ENCODE data around the gene ERCC8. TPM values are rescaled to one million over a fixed set of nuclear protein-coding genes. Genes with fewer than 3 reads are reported as not detected.
A peak's percentile ranks its signal among the peaks of the same experiment; 100 is the strongest.
"Not testable (repeated sequence)": the region's sequence is repeated elsewhere in the genome, so short reads cannot be mapped to it uniquely, and the experiment has no call there.

The ERCC8 gene
- total RNA-seq, result 10 to 100 TPM; 10.2 to 12.1 TPM

GRCh38 chr5:60944904-60945812, at the start of gene ERCC8, which contains the start of gene NDUFAF2:
TSS of gene ERCC8 (minus strand) at chr5:60945070. CDS start at chr5:60945008, 62 bp downstream.
TSS of gene NDUFAF2 (plus strand) at chr5:60945205. CDS start at chr5:60945256, 51 bp downstream.
- H3K4me1 Mint-ChIP-seq, result peaks cover 33% of the 10 kb centered on the region
- no peaks in the 10 kb centered on the region for H3K27me3 Mint-ChIP-seq
- DNase-seq, result peak; percentile 86
- H3K36me3 Mint-ChIP-seq, result peaks cover 17% of the 10 kb centered on the region
- no peaks in the 10 kb centered on the region for H3K9me3 Mint-ChIP-seq
- H3K4me3 Mint-ChIP-seq, result no peak within 1 kb of the TSS
- H3K27ac Mint-ChIP-seq, result no peak within 1 kb of the TSS

- Mint-ChIP-seq H3K4me1 (peaks cover 12% of the 10 kb centered on the region), H3K27me3 (no peaks in the 10 kb centered on the region), H3K27ac (no peak overlapping the region), H3K36me3 (peaks cover 50% of the 10 kb centered on the region), H3K9me3 (peaks cover 23% of the 10 kb centered on the region), H3K4me3 (no peak overlapping the region)
- no peak for DNase-seq
Observed at GRCh38 chr5:60993875-60994571, 49.2 kb upstream of the ERCC8 start.

GRCh38 chr5:60993425-60993824, 48.6 kb upstream of the ERCC8 start:
- H3K27ac Mint-ChIP-seq, result no peak overlapping the region
- no peak for DNase-seq

GRCh38 chr5:60992871-60993270, 48.0 kb upstream of the ERCC8 start:
- Mint-ChIP-seq H3K36me3 (peaks cover 58% of the 10 kb centered on the region), H3K27ac (no peak overlapping the region), H3K4me1 (peaks cover 12% of the 10 kb centered on the region)

More at GRCh38 chr5:60993425-60993824, 48.6 kb upstream of the ERCC8 start:
- H3K4me1 Mint-ChIP-seq, result peaks cover 12% of the 10 kb centered on the region
- no peaks in the 10 kb centered on the region for H3K27me3 Mint-ChIP-seq
- H3K4me3 Mint-ChIP-seq, result no peak overlapping the region
- H3K36me3 Mint-ChIP-seq, result peaks cover 53% of the 10 kb centered on the region
- peaks cover 29% of the 10 kb centered on the region for H3K9me3 Mint-ChIP-seq

GRCh38 chr5:60989790-60990189, 44.9 kb upstream of the ERCC8 start:
- Mint-ChIP-seq H3K4me1 (peaks cover 5% of the 10 kb centered on the region), H3K9me3 (peaks cover 56% of the 10 kb centered on the region), H3K4me3 (no peak overlapping the region), H3K27ac (no peak overlapping the region), H3K27me3 (no peaks in the 10 kb centered on the region), H3K36me3 (peaks cover 72% of the 10 kb centered on the region)
- DNase-seq, result no peak

More at GRCh38 chr5:60992871-60993270, 48.0 kb upstream of the ERCC8 start:
- peaks cover 31% of the 10 kb centered on the region for H3K9me3 Mint-ChIP-seq
- no peaks in the 10 kb centered on the region for H3K27me3 Mint-ChIP-seq
- no peak for DNase-seq
- no peak overlapping the region for H3K4me3 Mint-ChIP-seq

- not testable (repeated sequence) for H3K4me1 Mint-ChIP-seq, DNase-seq, H3K27me3 Mint-ChIP-seq, H3K27ac Mint-ChIP-seq, H3K4me3 Mint-ChIP-seq
- H3K9me3 Mint-ChIP-seq, result peaks cover 37% of the 10 kb centered on the region
- peaks cover 68% of the 10 kb centered on the region for H3K36me3 Mint-ChIP-seq
Observed at GRCh38 chr5:60982127-60982526, 37.3 kb upstream of the ERCC8 start.

- Mint-ChIP-seq H3K4me3 (no peak overlapping the region), H3K27ac (no peak overlapping the region), H3K4me1 (peaks cover 4% of the 10 kb centered on the region), H3K9me3 (peaks cover 26% of the 10 kb centered on the region), H3K27me3 (no peaks in the 10 kb centered on the region), H3K36me3 (peaks cover 59% of the 10 kb centered on the region)
- no peak for DNase-seq
Observed at GRCh38 chr5:60980511-60980910, 35.6 kb upstream of the ERCC8 start.

- Mint-ChIP-seq H3K9me3 (peaks cover 21% of the 10 kb centered on the region), H3K27ac (no peak overlapping the region), H3K36me3 (peaks cover 54% of the 10 kb centered on the region), H3K27me3 (no peaks in the 10 kb centered on the region), H3K4me3 (no peak overlapping the region), H3K4me1 (peaks cover 9% of the 10 kb centered on the region)
- no peak for DNase-seq
Observed at GRCh38 chr5:60978968-60979367, 34.1 kb upstream of the ERCC8 start.

- no peaks in the 10 kb centered on the region for H3K27me3 Mint-ChIP-seq
- no peak for DNase-seq
- H3K9me3 Mint-ChIP-seq, result peaks cover 21% of the 10 kb centered on the region
- peaks cover 62% of the 10 kb centered on the region for H3K36me3 Mint-ChIP-seq
- no peak overlapping the region for H3K4me3 Mint-ChIP-seq
- peaks cover 9% of the 10 kb centered on the region for H3K4me1 Mint-ChIP-seq
- H3K27ac Mint-ChIP-seq, result no peak overlapping the region
Observed at GRCh38 chr5:60977956-60978737, 33.3 kb upstream of the ERCC8 start.

GRCh38 chr5:60972231-60972630, 27.4 kb upstream of the ERCC8 start:
- no peak overlapping the region for H3K4me3 Mint-ChIP-seq
- peaks cover 14% of the 10 kb centered on the region for H3K4me1 Mint-ChIP-seq
- peak; percentile 36 for DNase-seq
- H3K27me3 Mint-ChIP-seq, result no peaks in the 10 kb centered on the region
- peaks cover 54% of the 10 kb centered on the region for H3K36me3 Mint-ChIP-seq
- peaks cover 29% of the 10 kb centered on the region for H3K9me3 Mint-ChIP-seq
- H3K27ac Mint-ChIP-seq, result peak overlapping the region; percentile 45

GRCh38 chr5:60961685-60962084, 16.8 kb upstream of the ERCC8 start:
- Mint-ChIP-seq H3K4me3 (no peak overlapping the region), H3K9me3 (peaks cover 19% of the 10 kb centered on the region), H3K36me3 (peaks cover 23% of the 10 kb centered on the region), H3K27ac (no peak overlapping the region), H3K4me1 (peaks cover 7% of the 10 kb centered on the region), H3K27me3 (no peaks in the 10 kb centered on the region)
- no peak for DNase-seq

- no peaks in the 10 kb centered on the region for H3K27me3 Mint-ChIP-seq
- H3K4me1 Mint-ChIP-seq, result peaks cover 10% of the 10 kb centered on the region
- H3K36me3 Mint-ChIP-seq, result peaks cover 16% of the 10 kb centered on the region
- no peak overlapping the region for H3K27ac Mint-ChIP-seq
- H3K9me3 Mint-ChIP-seq, result peaks cover 9% of the 10 kb centered on the region
- DNase-seq, result no peak
- no peak overlapping the region for H3K4me3 Mint-ChIP-seq
Observed at GRCh38 chr5:60960591-60960990, 15.7 kb upstream of the ERCC8 start.

GRCh38 chr5:60959156-60959555, 14.3 kb upstream of the ERCC8 start:
- Mint-ChIP-seq H3K27me3 (no peaks in the 10 kb centered on the region), H3K4me1 (peaks cover 7% of the 10 kb centered on the region), H3K9me3 (peaks cover 6% of the 10 kb centered on the region), H3K36me3 (peaks cover 12% of the 10 kb centered on the region), H3K4me3 (no peak overlapping the region), H3K27ac (no peak overlapping the region)
- DNase-seq, result no peak

- H3K27ac Mint-ChIP-seq, result no peak overlapping the region
- peaks cover 7% of the 10 kb centered on the region for H3K4me1 Mint-ChIP-seq
- H3K36me3 Mint-ChIP-seq, result peaks cover 12% of the 10 kb centered on the region
- no peak for DNase-seq
- H3K9me3 Mint-ChIP-seq, result peaks cover 6% of the 10 kb centered on the region
- H3K27me3 Mint-ChIP-seq, result no peaks in the 10 kb centered on the region
- no peak overlapping the region for H3K4me3 Mint-ChIP-seq
Observed at GRCh38 chr5:60958712-60959111, 13.8 kb upstream of the ERCC8 start.

GRCh38 chr5:60958088-60958487, 13.2 kb upstream of the ERCC8 start:
- no peaks in the 10 kb centered on the region for H3K27me3 Mint-ChIP-seq
- H3K4me1 Mint-ChIP-seq, result peaks cover 9% of the 10 kb centered on the region
- no peak overlapping the region for H3K4me3 Mint-ChIP-seq
- no peak for DNase-seq
- no peak overlapping the region for H3K27ac Mint-ChIP-seq
- H3K36me3 Mint-ChIP-seq, result peaks cover 12% of the 10 kb centered on the region
- H3K9me3 Mint-ChIP-seq, result peaks cover 6% of the 10 kb centered on the region

All from activated naive CD8-positive, alpha-beta T cell treated with anti-CD3 and anti-CD28 coated beads for 36 hours (primary cell).